Uterus (tissue), 2 donors: ENCODE data around the gene GLRX.

Experiments used
- CTCF ChIP-seq, 4 experiments: fragments of 200-600 bp in 2 of 4; fragments of 450-650 bp in 2 of 4; sonication (generic) in 2 of 4; IDR thresholded peaks; one replicate each; pipeline ENCODE4 v1.5.1; 2016 to 2019; ENCODE audit warnings: antibody characterized with exemption in 4 of 4, mild to moderate bottlenecking in 2 of 4, moderate library complexity in 1 of 4
- POLR2A ChIP-seq, 2 donors: fragments of 450-650 bp; IDR thresholded peaks; one replicate each; pipeline ENCODE4 v1.6.1; 2016; ENCODE audit warnings: antibody characterized with exemption in 2 of 2, mild to moderate bottlenecking in 1 of 2, moderate library complexity in 1 of 2

DNA sequence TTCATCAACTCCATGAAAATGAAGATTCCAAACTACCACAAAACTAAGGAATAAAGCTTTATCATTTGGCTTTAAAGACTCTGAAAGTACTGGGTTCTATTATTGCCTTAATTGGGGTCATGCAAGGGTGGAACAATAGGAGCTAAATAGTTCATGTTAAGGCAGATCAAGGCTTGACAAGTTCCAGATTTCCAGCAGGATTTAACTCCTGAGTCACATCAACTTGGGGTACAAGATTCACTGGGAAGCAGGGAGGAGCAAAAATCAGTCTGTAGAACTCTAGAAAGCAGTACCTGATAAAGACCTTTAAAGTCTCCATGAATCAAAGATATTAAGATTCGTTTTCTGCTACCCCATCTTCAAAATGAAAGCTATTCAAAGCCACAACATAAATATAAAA lies 41.9 kb upstream of the GLRX start:
- TF ChIP-seq CTCF (IDR thresholded peaks at IDR 0.05), result no peak
- no peak for TF ChIP-seq POLR2A (IDR thresholded peaks at IDR 0.05)
